Superior temporal gyrus (tissue), 1 donor: ENCODE data around the gene WDR73.
A peak's percentile ranks its signal among the peaks of the same experiment; 100 is the strongest.
"Not testable (repeated sequence)": the region's sequence is repeated elsewhere in the genome, so short reads cannot be mapped to it uniquely, and the experiment has no call there.

Experiments
- DNase-seq: peaks from one replicate; pipeline ENCODE4 v3.0.0-alpha.2; 2016; ENCODE audit errors: extremely low spot score

Gene WDR73

GRCh38 chr15:84653910-84654688, at the start of gene WDR73:
Gene WDR73 (minus strand): TSS chr15:84654283. CDS start chr15:84654274, 9 bp downstream.
- peak; percentile 99 for DNase-seq

- DNase-seq, result no peak
Observed at GRCh38 chr15:84703808-84704207, 49.7 kb upstream of the WDR73 start.

- DNase-seq, result peak; percentile 59
Observed at GRCh38 chr15:84702961-84703482, 48.9 kb upstream of the WDR73 start.

DNA sequence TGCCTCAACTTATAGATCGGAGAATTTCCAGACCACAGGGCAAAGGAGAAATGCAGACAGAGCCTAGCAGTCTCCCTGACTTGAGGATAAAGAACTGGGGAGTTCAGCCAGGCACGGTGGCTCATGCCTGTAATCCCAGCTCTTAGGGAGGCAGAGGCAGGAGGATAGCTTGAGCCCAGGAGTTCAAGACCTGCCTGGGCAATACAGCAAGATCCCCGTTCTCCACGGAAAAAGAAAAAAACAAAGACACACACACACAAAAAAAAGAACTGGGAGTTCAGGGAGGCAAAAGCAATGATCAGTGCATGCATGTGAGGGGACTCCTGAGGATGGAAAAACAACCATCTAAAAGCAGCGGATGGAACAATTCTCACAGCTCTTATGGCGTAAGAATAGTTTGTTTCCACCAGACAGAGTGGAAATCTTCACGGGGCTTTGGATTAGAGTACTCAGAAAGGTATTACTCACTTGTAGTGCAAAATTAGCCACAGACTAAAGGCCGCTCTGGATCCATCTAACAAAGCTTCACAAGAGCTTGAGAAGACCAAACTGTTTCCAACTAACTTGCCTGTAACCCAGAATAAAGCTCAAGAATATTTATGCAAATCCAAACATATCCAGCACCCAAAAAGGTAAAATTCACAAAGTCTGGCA, 45.6 kb upstream of the WDR73 start:
- DNase-seq, result no peak

GRCh38 chr15:84697236-84697990, 43.3 kb upstream of the WDR73 start:
- no peak for DNase-seq

DNA sequence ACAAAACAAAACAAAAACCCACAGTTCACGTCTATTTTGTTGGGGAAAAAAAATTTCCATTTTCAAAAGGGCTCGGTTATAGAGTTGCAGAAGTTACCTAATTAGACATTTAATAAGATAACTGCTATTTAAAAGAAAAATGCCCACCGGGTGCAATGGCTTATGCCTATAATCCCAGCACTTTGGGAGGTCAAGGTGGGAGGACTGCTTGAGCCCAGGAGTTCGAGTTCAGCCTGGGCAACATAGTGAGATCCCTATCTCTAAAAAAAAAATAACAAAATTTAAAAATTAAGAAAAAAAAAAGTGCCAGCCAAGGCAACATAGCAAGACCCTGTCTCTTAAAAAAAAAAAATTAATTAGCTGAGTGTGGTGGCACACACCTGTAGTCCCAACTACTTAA, 42.7 kb upstream of the WDR73 start:
- DNase-seq, result no peak

DNA sequence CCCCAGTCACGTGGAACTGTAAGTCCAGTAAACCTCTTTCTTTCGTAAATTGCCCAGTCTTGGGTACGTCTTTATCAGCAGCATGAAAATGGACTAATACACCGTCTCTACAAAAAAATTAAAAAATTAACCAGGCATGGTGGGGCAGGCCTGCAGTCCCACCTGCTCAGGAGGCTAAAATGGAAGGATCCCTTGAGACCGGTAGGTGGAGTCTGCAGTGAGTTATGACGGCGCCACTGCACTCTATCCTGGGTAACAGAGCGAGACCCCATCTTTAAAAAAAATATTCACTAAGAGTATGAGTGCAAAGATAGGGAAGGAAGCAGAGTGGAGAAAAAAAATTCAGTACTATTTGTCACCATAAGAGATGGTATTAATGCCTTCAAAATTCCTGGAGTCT, 36.3 kb upstream of the WDR73 start:
- no peak for DNase-seq

DNA sequence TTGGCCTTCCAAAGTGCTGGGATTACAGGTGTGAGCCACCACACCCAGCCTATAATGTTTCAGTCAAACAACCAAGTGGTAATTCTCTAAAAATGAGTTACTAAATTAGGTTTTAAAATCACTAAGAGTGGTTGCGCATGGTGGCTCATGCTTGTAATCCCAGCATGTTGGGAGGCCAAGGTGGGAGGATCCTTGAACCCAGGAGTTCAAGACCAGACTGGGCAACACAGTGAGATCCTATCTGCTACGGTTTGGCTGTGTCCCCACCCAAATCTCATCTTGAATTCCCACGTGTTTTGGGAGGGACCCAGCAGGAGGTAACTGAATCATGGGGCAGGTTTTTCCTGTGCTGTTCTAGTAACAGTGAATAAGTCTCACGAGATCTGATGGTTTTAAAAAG, 35.8 kb upstream of the WDR73 start:
- DNase-seq, result no peak

DNA sequence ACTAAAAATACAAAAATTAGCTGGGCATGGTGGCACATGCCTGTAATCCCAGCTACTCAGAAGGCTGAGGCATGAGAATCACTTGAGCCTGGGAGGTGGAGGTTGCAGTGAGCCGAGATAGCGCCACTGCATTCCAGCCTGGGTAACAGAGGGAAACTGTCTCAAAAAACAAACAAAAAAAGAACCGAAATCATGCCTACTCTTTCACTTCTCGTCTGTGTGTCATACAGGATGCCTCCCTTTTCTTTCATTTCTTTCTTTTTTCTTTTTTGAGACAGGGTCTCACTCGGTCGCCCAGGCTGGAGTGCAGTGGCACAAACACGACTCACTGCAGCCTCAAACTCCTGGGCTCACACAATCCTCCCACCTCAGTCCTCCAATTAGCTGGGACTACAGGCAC, 32.4 kb upstream of the WDR73 start:
- not testable (repeated sequence) for DNase-seq

- no peak for DNase-seq
Observed at GRCh38 chr15:84685304-84685703, 31.2 kb upstream of the WDR73 start.

DNA sequence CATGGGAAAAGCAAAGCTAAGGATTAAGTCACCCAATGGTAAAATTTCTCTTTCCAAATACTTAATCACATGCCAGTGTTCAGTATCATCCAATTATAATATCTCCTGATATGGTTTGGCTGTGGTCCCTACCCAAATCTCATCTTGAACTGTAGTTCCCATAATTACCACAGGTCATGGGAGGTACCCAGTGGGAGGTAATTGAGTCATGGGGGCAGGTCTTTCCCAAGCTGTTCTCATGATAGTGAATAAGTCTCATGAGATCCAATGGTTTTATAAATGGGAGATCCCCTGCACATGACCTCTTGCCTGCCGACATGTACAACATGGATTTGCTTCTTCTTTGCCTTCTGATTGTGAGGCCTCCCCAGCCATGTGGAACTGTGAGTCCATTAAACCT, 30.0 kb upstream of the WDR73 start:
- DNase-seq, result no peak

DNA sequence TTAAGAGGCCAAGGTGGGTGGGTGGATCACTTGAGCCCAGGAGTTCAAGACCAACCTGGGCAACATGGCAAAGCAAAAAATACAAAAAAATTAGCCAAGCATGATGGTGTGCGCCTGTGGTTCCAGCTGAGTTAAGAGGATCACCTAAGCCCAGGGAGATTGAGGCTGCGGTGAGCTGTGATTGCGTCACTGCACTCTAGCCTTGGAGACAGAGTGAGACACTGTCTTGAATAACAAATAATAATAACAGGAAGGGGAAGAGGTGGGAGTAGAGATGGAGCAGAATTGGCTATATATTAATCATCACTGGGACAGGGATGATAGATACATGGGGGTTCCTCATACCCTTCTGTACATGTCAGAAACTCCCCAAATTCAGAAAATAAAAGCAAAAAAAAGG, 27.7 kb upstream of the WDR73 start:
- no peak for DNase-seq

DNA sequence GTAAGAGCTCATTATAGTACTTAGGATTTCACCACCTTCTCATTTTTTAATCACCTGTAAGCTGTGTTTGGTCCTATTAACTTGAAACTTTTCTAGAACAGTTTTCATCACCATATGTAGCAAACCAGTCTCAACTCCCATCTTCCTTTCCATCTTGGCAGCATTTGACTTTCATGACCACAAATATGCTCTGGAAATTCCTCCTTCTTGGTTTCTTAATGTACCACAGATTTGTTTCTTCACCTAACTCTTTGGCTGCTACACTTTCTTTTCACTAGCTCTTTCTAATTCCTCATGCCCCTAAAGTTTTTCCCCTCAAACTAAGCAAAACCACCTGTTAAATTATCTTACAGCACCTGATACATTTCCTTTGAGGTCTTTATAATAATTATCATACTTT, 17.1 kb upstream of the WDR73 start:
- no peak for DNase-seq

DNA sequence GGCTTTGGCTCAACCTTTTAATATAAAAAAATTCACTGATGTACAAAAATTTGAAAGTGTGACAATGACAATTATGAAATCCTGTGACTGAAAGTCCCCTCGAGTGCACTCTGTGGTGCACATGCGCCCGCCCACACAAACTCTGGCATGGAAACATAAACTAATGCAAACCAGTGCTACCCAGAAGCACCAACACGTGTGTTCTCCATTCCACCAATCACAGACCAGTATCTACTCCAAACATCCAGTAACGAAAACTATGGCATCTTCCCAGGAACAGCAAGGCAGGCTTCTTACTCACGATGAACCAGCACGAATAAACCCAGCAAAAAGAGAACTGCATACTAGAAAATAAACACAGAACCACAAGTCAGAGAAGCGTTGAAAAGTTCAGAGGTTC, 15.6 kb upstream of the WDR73 start:
- DNase-seq, result no peak

DNA sequence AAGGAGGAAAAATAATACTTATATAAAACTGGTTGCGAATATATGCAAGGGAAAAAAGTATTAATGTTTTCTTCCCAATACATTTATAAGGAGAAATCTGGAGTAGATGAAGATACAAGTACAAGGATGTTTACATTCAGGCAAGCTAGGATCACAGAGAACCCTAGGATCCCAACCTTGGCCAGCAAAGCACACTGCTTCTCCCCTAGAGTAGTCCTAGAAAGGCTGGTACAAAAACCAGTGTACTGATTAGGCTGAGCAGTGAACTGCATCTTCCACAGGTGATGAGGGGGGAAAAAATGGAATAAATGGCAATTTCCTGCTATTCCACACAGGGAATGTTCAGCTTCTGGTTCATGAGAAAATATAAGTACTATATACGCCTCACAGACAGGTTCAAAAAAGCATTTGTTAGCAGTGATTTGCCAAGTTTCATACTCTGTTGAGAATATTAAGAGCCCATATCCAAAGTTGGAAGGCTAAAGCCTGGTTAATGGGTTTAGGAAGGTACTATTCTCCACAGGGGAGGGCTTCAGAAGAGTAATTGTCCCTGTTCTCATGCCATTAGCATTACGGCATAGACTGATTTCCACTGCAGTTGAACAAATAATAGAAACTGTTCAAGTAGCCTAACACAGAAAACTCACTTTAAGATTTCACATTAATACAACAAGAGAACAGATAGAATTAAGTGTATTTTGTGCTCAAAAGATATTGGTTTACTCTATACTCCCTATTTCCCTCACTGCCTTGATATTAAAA, 14.3 kb upstream of the WDR73 start:
- DNase-seq, result no peak

DNA sequence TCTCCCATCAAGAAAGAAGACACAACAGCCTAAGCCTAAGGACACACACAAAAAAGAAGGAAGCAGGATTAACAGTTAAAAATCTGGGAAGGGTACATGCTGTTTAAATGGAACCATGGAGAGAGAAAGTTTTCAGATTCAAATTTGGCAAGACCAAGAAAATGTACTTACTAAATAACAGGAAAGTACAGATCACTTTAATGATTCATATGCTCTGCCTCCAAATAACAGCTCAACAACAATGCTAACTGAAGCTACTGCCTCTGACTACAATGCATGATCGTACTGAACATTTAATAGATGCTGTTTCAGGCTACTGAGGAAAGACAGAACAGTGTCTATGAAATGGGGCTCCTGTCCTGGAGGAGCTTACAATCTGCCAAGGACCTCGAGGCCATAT, 12.3 kb upstream of the WDR73 start:
- no peak for DNase-seq

DNA sequence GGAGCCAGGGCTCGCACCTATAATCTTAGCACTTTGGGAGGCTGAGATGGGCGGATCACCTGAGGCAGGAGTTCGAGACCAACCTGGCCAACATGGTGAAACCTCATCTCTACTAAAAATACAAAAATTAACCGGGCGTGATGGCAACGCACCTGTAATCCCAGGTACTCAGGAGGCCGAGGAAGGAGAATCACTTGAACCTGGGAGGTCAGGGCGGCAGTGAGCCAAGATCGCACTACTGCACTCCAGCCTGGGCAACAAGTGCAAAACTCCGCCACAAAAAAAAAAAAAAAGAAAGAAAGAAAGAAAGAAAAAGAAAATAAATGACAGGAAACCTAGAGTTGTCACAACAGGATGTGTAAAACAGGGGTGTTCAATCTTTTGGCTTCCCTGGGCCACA, 6.9 kb upstream of the WDR73 start:
- DNase-seq, result no peak

DNA sequence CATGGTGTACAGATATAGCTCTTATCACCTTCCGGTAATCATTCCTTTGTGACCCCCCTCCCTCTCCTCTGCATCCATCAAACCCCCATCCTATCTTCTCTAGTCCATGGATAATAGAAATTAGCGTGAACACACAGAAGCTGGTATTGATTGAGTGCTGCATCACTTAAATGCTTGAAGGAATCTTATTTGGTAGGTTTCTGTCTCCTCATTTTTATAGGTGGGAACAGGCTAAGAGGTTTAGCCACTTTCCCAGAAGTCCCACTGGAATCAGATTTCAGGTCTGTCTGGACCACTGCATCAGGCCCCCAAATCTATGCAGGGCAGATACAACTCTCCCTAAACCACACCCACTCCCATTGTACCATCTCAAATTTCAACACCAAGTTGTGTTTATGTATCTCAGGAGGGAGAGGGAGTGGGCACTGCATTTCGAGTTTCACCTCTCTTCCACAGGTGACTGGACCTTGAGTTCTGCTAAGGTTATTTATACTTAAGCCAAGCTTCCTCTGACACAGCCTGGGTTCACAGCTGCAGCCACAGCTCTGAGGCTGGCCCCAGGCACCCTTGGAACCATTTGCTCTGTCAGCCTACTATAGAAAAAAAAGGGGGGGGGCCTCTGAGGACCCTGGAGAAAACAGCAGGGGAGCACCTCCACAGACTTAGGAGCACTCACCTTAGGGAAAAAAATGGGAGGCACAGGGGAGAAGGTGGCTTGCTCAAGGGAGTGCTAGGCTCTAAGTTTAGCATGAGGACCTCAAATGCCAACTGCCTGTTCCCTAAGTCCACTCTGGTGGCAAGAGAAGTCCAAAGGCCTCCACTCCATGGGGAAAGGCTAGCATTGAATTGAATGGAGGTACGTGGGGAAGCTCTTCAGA, 6.1 kb upstream of the WDR73 start:
- DNase-seq, result no peak

- DNase-seq, result no peak
Observed at GRCh38 chr15:84658788-84659411, 4.8 kb upstream of the WDR73 start.

DNA sequence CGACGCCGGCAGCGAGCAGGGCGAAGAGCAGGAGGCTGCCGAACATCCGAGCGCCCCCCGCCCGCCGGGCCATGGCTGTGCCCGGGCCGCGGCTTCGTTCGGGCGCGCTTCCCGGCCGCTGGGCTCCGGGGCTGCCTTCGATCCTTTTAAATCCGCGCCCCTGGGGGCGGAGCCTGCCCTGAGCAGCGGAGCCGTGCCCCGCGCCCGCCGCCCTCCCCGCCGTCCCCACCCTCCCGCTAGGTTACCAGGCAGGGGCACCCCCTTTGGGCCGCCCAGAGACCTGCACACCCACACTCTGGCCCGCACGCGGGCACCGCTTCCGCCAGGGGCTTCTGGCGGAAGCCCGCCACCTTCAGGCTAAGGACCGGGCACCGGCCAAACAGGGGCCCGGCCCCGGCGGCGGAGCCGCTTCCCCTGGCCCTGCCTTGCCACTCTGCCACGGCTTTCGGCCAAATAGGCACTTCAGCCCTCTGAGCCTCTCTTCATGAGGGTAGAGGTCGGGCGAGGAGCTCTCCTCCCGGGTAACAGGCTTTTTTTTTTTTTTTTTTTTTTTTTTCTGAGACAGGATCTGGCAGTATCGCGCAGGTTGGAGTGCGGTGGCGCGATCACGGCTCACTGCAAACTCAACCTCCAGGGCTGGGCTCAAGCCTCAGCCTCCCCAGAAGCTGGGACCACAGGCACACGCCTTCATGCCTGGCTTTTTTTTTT, 4.2 kb upstream of the WDR73 start, which contains the start of gene NMB:
NMB (minus strand) TSS at position 120 of the 708 bp plus-strand sequence; CDS start at position 73, 47 bp downstream.
- peak; percentile 45 for DNase-seq
